Suprapubic skin (tissue), 3 donors: ENCODE results near the gene DCTN2.

ENCODE experiments used
- CTCF ChIP-seq, 2 donors: fragments of 200-600 bp in 1 of 2; fragments of 450-650 bp in 1 of 2; sonication (generic) in 1 of 2; IDR thresholded peaks; one replicate each; pipeline ENCODE4 v1.5.1; 2016 to 2019; ENCODE audit warnings: antibody characterized with exemption in 2 of 2, mild to moderate bottlenecking in 1 of 2, moderate library complexity in 1 of 2
- POLR2A ChIP-seq, 2 donors: fragments of 450-650 bp; IDR thresholded peaks; one replicate each; pipeline ENCODE4 v1.6.1; 2017; ENCODE audit warnings: antibody characterized with exemption in 2 of 2, mild to moderate bottlenecking in 2 of 2, moderate library complexity in 2 of 2

- TF ChIP-seq CTCF (IDR thresholded peaks at IDR 0.05): no peak
- no peak for TF ChIP-seq POLR2A (IDR thresholded peaks at IDR 0.05)
These were observed 30.3 kb downstream of the DCTN2 start for GRCh38 chr12:57516617-57517153.
